Skeletal muscle satellite cell (primary cell): ENCODE measurements around the gene C18orf32.
"Not testable (repeated sequence)": the region's sequence is repeated elsewhere in the genome, so short reads cannot be mapped to it uniquely, and the experiment has no call there.

Source experiments
- H3K27me3 ChIP-seq: 2 replicates; pipeline ENCODE4 v1.7.0; 2013; ENCODE audit warnings: low read length; ENCODE audit not compliant: control insufficient read depth, insufficient read depth
- H3K36me3 ChIP-seq: 2 replicates; pipeline ENCODE4 v1.7.0; 2013; ENCODE audit warnings: mild to moderate bottlenecking, control low read depth, low read length; ENCODE audit not compliant: insufficient read depth
- H3K4me1 ChIP-seq: 2 replicates; pipeline ENCODE4 v1.7.0; 2013; ENCODE audit warnings: low read length; ENCODE audit not compliant: control insufficient read depth, insufficient read depth
- H3K4me2 ChIP-seq: 2 replicates; pipeline ENCODE4 v1.7.0; 2013; ENCODE audit warnings: mild to moderate bottlenecking, low read length
- H3K4me3 ChIP-seq: 2 replicates; pipeline ENCODE4 v1.7.0; 2013; ENCODE audit warnings: low read length
- H3K9ac ChIP-seq: 2 replicates; pipeline ENCODE4 v1.7.0; 2013; ENCODE audit warnings: mild to moderate bottlenecking, low read depth, low read length, moderate library complexity
- H3K9me3 ChIP-seq: replicated peaks from 2 replicates; pipeline ENCODE4 v1.7.0; 2013; ENCODE audit warnings: mild to moderate bottlenecking, control low read depth, low read length

C18orf32 gene

DNA sequence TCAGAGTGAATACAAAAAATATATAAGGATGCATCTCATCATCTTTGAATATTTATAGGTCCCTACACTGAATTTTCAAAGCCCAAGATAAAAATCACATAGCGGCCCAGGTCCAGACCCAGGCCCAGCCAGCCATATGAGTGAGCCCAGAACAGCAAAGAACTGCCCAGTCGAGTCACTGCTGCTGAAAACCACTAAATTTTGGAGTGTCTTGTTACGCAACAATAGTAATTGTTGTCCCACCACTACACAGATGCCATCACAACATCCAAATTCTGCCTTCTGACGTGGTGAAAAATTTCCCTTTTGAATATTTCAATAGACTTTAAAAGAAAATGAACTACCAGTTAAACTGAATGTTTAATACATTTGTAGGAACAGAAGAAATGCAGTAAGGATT is 5.7 kb downstream of the C18orf32 start:
- H3K9me3 ChIP-seq: no peaks in the 10 kb centered on the region
- H3K4me3 ChIP-seq: no peak overlapping the region
- H3K9ac ChIP-seq: no peak overlapping the region
- peaks cover 13% of the 10 kb centered on the region for H3K4me1 ChIP-seq
- no peaks in the 10 kb centered on the region for H3K27me3 ChIP-seq
- no peak overlapping the region for H3K4me2 ChIP-seq
- peaks cover 31% of the 10 kb centered on the region for H3K36me3 ChIP-seq

DNA sequence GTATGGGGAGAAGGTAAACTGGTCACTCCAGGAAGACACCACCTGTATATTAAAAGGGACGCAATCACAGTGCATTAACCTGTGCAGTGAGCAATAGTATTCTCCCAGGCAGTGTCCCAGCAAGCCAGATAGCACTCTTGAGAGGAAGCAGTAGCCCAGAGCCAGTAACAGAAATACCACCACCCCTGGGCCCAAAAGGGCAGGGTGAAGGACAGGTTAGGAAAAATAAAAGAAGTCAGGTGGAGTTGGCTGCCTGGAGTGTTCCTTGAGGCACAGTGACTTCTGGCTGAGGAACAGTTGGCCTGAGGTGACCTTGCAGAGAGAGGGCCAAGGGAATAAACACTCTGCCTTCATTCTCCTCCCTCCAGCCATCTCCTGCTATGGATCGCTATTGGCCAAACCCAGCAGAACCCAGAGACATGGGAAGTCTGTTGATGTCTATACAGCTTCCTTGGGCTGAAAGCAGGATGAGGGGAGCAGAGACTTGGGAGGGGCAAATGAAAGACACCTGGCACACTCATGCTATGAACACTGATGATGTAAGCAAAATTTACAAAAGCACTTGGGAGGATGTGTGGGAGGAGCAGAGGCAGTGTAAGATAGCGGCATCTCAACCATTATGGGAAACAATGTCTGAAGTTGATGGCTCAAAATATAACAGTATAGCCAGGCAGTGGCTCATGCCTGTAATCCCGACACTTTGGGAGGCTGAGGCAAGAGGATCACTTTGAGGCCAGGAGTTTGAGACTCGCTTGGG is 7.5 kb downstream of the C18orf32 start:
- Histone ChIP-seq H3K9me3 (no peaks in the 10 kb centered on the region), H3K4me3 (no peak overlapping the region), H3K4me2 (no peak overlapping the region), H3K36me3 (peaks cover 31% of the 10 kb centered on the region), H3K9ac (no peak overlapping the region), H3K27me3 (no peaks in the 10 kb centered on the region), H3K4me1 (peaks cover 6% of the 10 kb centered on the region)

GRCh38 chr18:49476664-49477411 is 10.2 kb downstream of the C18orf32 start:
- no peak overlapping the region for H3K4me3 ChIP-seq
- peaks cover 20% of the 10 kb centered on the region for H3K36me3 ChIP-seq
- H3K27me3 ChIP-seq: no peaks in the 10 kb centered on the region
- H3K4me1 ChIP-seq: peaks cover 6% of the 10 kb centered on the region
- no peak overlapping the region for H3K4me2 ChIP-seq
- H3K9me3 ChIP-seq: no peaks in the 10 kb centered on the region
- H3K9ac ChIP-seq: no peak overlapping the region

DNA sequence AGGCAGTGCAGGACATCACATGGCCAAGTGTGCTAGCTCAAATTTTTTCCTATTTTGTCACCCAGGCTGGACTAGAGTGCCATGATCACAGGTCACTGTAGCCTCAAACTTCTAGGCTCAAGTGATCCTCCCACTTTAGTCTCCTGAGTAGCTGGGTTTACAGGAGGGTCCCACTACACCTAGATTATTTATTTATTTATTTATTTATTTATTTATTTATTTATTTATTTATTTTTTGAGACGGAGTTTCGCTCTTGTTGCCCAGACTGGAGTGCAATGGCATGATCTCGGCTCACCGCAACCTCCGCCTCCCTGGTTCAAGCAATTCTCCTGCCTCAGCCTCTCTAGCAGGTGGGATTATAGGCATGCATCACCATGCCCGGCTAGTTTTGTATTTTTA is 12.1 kb downstream of the C18orf32 start:
- H3K9ac ChIP-seq, H3K4me1 ChIP-seq, H3K27me3 ChIP-seq, H3K9me3 ChIP-seq, H3K4me3 ChIP-seq, H3K4me2 ChIP-seq: not testable (repeated sequence)
- peaks cover 14% of the 10 kb centered on the region for H3K36me3 ChIP-seq

DNA sequence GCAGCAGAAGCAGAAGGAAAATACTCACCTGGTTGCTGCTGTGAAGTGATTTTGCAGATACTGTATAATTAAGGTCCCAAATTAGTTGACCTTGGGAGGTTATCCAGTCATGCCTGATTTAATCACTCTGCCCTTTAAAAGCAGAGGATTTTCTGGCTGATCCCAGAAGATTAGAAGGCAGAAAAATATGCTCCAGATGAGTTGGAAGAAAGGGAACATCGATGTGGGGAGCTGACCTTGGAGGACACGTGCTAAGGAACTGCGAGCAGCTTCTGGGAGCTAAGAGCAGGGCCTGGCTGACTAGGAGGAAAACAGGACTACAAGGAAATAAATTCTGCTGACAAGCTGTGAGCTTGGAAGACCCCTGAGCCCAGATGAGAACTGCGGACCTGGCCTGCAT is 13.3 kb downstream of the C18orf32 start:
- H3K9me3 ChIP-seq: no peaks in the 10 kb centered on the region
- peaks cover 10% of the 10 kb centered on the region for H3K27me3 ChIP-seq
- H3K4me2 ChIP-seq: no peak overlapping the region
- H3K4me1 ChIP-seq: peaks cover 6% of the 10 kb centered on the region
- no peak overlapping the region for H3K4me3 ChIP-seq
- H3K9ac ChIP-seq: no peak overlapping the region
- H3K36me3 ChIP-seq: peaks cover 4% of the 10 kb centered on the region

DNA sequence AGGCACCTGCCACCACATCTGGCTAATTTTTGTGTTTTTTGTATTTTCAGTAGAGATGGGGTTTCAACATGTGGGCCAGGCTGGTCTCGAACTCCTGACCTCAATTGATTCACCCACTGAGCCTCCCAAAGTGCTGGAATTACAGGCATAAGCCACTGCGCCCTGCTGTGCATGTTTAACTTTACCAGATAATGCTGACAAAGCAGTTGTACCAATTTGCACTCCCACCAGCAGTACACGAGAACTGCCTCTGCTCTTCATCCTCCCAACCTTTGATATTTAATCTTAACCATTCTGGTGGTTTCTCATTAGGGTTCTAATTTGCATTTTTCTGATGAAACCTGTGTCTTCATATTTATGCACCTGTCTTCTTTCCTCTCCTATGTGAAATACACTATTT is 14.6 kb downstream of the C18orf32 start:
- Histone ChIP-seq H3K4me1 (peaks cover 5% of the 10 kb centered on the region), H3K9ac (no peak overlapping the region), H3K4me2 (no peak overlapping the region), H3K4me3 (no peak overlapping the region), H3K36me3 (no peaks in the 10 kb centered on the region), H3K27me3 (peaks cover 13% of the 10 kb centered on the region), H3K9me3 (no peaks in the 10 kb centered on the region)

DNA sequence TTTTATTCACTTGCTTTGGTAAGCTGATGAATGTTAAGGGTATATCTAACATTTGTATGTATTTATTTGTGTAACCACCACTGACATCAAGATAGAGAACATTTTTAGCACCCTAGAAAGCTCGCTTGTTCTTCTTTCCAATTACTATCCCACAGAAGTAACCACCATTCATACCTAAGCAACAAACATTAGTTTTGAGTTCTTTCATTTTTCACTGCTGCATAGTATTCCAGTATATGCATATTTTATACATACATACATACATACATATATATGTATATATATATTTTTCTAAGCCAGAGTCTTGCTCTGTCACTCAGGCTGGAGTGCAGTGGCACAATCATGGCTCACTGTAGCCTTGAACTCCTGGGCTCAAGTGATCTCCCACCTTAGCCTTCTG is 15.5 kb downstream of the C18orf32 start:
- Histone ChIP-seq H3K4me1 (no peaks in the 10 kb centered on the region), H3K9ac (no peak overlapping the region), H3K9me3 (no peaks in the 10 kb centered on the region)

GRCh38 chr18:49467599-49467998 is 19.4 kb downstream of the C18orf32 start:
- Histone ChIP-seq H3K4me3 (no peak overlapping the region), H3K4me1 (no peaks in the 10 kb centered on the region), H3K4me2 (no peak overlapping the region), H3K27me3 (peaks cover 13% of the 10 kb centered on the region), H3K9ac (no peak overlapping the region), H3K9me3 (no peaks in the 10 kb centered on the region), H3K36me3 (no peaks in the 10 kb centered on the region)

More for the DNA sequence above, 15.5 kb downstream of the C18orf32 start:
- Histone ChIP-seq H3K27me3 (peaks cover 13% of the 10 kb centered on the region), H3K36me3 (no peaks in the 10 kb centered on the region), H3K4me3 (no peak overlapping the region), H3K4me2 (no peak overlapping the region)

DNA sequence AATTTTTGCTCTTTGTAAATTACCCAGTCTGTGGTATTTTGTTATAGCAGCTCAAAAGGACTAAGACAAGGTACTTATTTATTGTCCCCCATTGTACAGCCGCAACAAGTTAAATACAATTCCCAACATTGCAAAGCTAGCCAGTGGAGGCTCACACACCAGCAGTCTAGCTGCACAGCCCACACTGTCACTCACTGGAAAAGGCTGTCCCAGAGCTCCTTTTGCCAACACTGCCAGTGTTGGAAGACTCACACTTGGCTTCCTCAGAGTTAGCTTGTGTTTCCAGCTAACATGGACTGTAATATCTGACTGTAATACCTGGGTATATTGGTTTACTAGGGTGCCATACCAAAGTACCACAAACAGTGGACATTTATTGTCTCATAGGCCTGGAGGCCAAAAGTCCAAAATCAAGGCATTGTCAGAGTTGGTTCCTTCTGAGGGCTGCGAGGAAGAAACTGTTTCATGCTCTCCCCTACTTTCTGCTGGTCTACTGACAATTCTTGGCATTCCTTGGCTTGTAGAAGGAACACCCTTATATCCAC is 19.9 kb downstream of the C18orf32 start:
- H3K4me1 ChIP-seq: no peaks in the 10 kb centered on the region
- H3K9ac ChIP-seq: no peak overlapping the region
- no peak overlapping the region for H3K4me3 ChIP-seq
- no peak overlapping the region for H3K4me2 ChIP-seq
- H3K36me3 ChIP-seq: no peaks in the 10 kb centered on the region
- no peaks in the 10 kb centered on the region for H3K9me3 ChIP-seq
- H3K27me3 ChIP-seq: peaks cover 13% of the 10 kb centered on the region

- Histone ChIP-seq H3K4me2 (no peak overlapping the region), H3K9ac (no peak overlapping the region), H3K27me3 (peaks cover 9% of the 10 kb centered on the region), H3K4me3 (no peak overlapping the region), H3K9me3 (no peaks in the 10 kb centered on the region), H3K4me1 (peaks cover 9% of the 10 kb centered on the region), H3K36me3 (no peaks in the 10 kb centered on the region)
Measured at GRCh38 chr18:49464718-49465598, 22.1 kb downstream of the C18orf32 start.

GRCh38 chr18:49461602-49461977 is 25.4 kb downstream of the C18orf32 start:
- H3K4me1 ChIP-seq: peaks cover 14% of the 10 kb centered on the region
- H3K36me3 ChIP-seq: no peaks in the 10 kb centered on the region
- no peak overlapping the region for H3K9ac ChIP-seq
- no peaks in the 10 kb centered on the region for H3K27me3 ChIP-seq
- no peaks in the 10 kb centered on the region for H3K9me3 ChIP-seq
- H3K4me3 ChIP-seq: no peak overlapping the region
- H3K4me2 ChIP-seq: no peak overlapping the region
